GM12878 (cell line): ENCODE measurements around the gene CNGA4. TPM values are rescaled to one million over a fixed set of nuclear protein-coding genes. Genes with fewer than 3 reads are reported as not detected.

Experiments used
- BACH1 ChIP-seq: fragments of 450-650 bp; IDR thresholded peaks from 2 replicates; pipeline ENCODE4 v1.6.1; 2017; ENCODE audit warnings: mild to moderate bottlenecking, borderline replicate concordance
- BHLHE40 ChIP-seq, 2 experiments: fragments of 450-650 bp in 1 of 2; IDR thresholded peaks; 2 replicates each; pipeline ENCODE4 v1.6.1; 2011 to 2017; ENCODE audit warnings: low read depth in 2 of 2, borderline replicate concordance in 1 of 2, improper control_type of control experiment in 1 of 2, low read length in 1 of 2, mild to moderate bottlenecking in 1 of 2
- BMI1 ChIP-seq: fragments of 450-650 bp; IDR thresholded peaks from 2 replicates; pipeline ENCODE4 v1.6.1; 2016; ENCODE audit warnings: mild to moderate bottlenecking, moderate library complexity, borderline replicate concordance
- CREB1 ChIP-seq: IDR thresholded peaks from 2 replicates; pipeline ENCODE4 v1.6.1; 2012; ENCODE audit warnings: low read depth, mild to moderate bottlenecking, inconsistent platforms
- E2F4 ChIP-seq: IDR thresholded peaks from 2 replicates; pipeline ENCODE4 v1.6.1; 2012; ENCODE audit warnings: low read depth, low read length, improper control_type of control experiment
- HDGF ChIP-seq: fragments of 450-650 bp; IDR thresholded peaks from 2 replicates; pipeline ENCODE4 v1.6.1; 2016; ENCODE audit warnings: antibody characterized with exemption
- MAX ChIP-seq: IDR thresholded peaks from 2 replicates; pipeline ENCODE4 v1.6.1; 2012; ENCODE audit warnings: low read depth, low read length, improper control_type of control experiment
- MEF2A ChIP-seq: IDR thresholded peaks from 2 replicates; pipeline ENCODE4 v1.6.1; 2011; ENCODE audit warnings: low read depth, mild to moderate bottlenecking, low read length, moderate library complexity; ENCODE audit not compliant: insufficient read depth
- MTA2 ChIP-seq: fragments of 450-650 bp; IDR thresholded peaks from 2 replicates; pipeline ENCODE4 v1.6.1; 2016; ENCODE audit warnings: low read depth, mild to moderate bottlenecking, moderate library complexity
- NKRF ChIP-seq: fragments of 450-650 bp; conservative IDR thresholded peaks from 2 replicates; pipeline ENCODE4 v1.6.1; 2017; ENCODE audit warnings: mild to moderate bottlenecking, moderate library complexity
- NR2C1 ChIP-seq: fragments of 450-650 bp; IDR thresholded peaks from 2 replicates; pipeline ENCODE4 v1.6.1; 2017; ENCODE audit warnings: antibody characterized with exemption, mild to moderate bottlenecking, moderate library complexity
- NRF1 ChIP-seq: conservative IDR thresholded peaks from 2 replicates; pipeline ENCODE4 v1.6.1; 2011; ENCODE audit warnings: mild to moderate bottlenecking, low read depth, low read length, improper control_type of control experiment
- POLR2A ChIP-seq: IDR thresholded peaks from 2 replicates; pipeline ENCODE4 v1.6.1; 2011; ENCODE audit warnings: low read depth, mild to moderate bottlenecking, low read length
- RCOR1 ChIP-seq: conservative IDR thresholded peaks from 2 replicates; pipeline ENCODE4 v1.6.1; 2012; ENCODE audit warnings: low read depth, low read length, improper control_type of control experiment
- SKIL ChIP-seq: fragments of 450-650 bp; IDR thresholded peaks from 2 replicates; pipeline ENCODE4 v1.6.1; 2017; ENCODE audit warnings: mild to moderate bottlenecking, low read depth, inconsistent platforms; ENCODE audit not compliant: poor library complexity, severe bottlenecking
- SMAD5 ChIP-seq: IDR thresholded peaks from 2 replicates; pipeline ENCODE4 v1.6.1; 2016; ENCODE audit warnings: antibody characterized with exemption, low read depth
- SREBF2 ChIP-seq: IDR thresholded peaks from 2 replicates; pipeline ENCODE4 v1.6.1; 2012; ENCODE audit warnings: mild to moderate bottlenecking, low read length
- STAT1 ChIP-seq: fragments of 450-650 bp; conservative IDR thresholded peaks from 2 replicates; pipeline ENCODE4 v1.6.1; 2014; ENCODE audit warnings: antibody characterized with exemption, mild to moderate bottlenecking
- ZBED1 ChIP-seq: IDR thresholded peaks from 2 replicates; pipeline ENCODE4 v1.6.1; 2016; ENCODE audit warnings: borderline replicate concordance
- ZBTB4 ChIP-seq: fragments of 450-650 bp; formaldehyde crosslinking; IDR thresholded peaks from 2 replicates; pipeline ENCODE4 v1.4.0; 2022; ENCODE audit warnings: mild to moderate bottlenecking, moderate library complexity
- ZNF207 ChIP-seq: fragments of 450-650 bp; IDR thresholded peaks from 2 replicates; pipeline ENCODE4 v1.6.1; 2014; ENCODE audit warnings: antibody characterized with exemption, mild to moderate bottlenecking, borderline replicate concordance
- polyA plus RNA-seq, 11 experiments: library from polyadenylated mRNA; depleted of rRNA in 4 of 11; unstranded in 6 of 11; stranded (reverse) in 5 of 11; fragments of >200 nt; fragmentation: Nextera tagmentation in 4 of 11; fragmentation: Illumina TruSeq in 1 of 11; extraction: Ambion mirVana in 4 of 11; extraction: Trizol in 1 of 11; gene quantifications; 1 replicate in 1 of 11; 2 replicates in 10 of 11; pipeline versions ENCODE4 v1.2.1 to v1.2.3, GENCODE V29; 2011 to 2016; ENCODE audit warnings: inconsistent platforms in 2 of 11, missing spikeins in 2 of 11, low read depth in 1 of 11
- total RNA-seq, 4 experiments: library from RNA; depleted of rRNA in 3 of 4; stranded (reverse); fragments of >200 nt in 3 of 4; fragmentation: Illumina TruSeq in 1 of 4; extraction: Trizol in 1 of 4; gene quantifications; 2 replicates each; pipeline versions ENCODE4 v1.2.1 to v1.2.3, GENCODE V29; 2013 to 2021

The CNGA4 gene
- total and polyA plus RNA-seq, 10 of the 15 experiments (the other 5 are each of a cell fraction or from before 2014, with no cell fraction given), result 0.05 to 0.26 (median 0.07) TPM; not detected in 5

GRCh38 chr11:6234387-6235107, 4.3 kb upstream of the CNGA4 start, which contains the start of gene FHIP1B (continued):
- TF ChIP-seq SMAD5 (0 out of 2 replicates have a peak, but pooled peaks have one; percentile 47), MAX (peak; percentile 60; the same call in 1 of the 2 replicates), NKRF (peak; percentile 86), NRF1 (peak; percentile 51), ZBTB4 (CRISPR knock-in tag) (no peak), BHLHE40 (IDR thresholded peaks at IDR 0.05; ENCODE audit: borderline replicate concordance in 1 of 2, low read depth in 2 of 2, low read length in 1 of 2) (peak; percentile 29 to 81; a peak in 3 of 4 replicates), MEF2A (0 out of 2 replicates have a peak, but pooled peaks have one; percentile 14), BMI1 (peak; percentile 72; the same call in 1 of the 2 replicates), CREB1 (peak; percentile 86), MTA2 (no peak), SKIL (no peak), SREBF2 (no peak), RCOR1 (0 out of 2 replicates have a peak, but pooled peaks have one; percentile 20), ZBED1 (no peak), NR2C1 (peak; percentile 36; the same call in 1 of the 2 replicates), E2F4 (peak; percentile 22; the same call in 1 of the 2 replicates), POLR2A (peak; percentile 83), BACH1 (0 out of 2 replicates have a peak, but pooled peaks have one; percentile 25), STAT1 (0 out of 2 replicates have a peak, but pooled peaks have one; percentile 65), ZNF207 (peak; percentile 82; the same call in 1 of the 2 replicates), HDGF (peak; percentile 100)
